UCSD-AML1 (cell line): ENCODE measurements around the gene SLC6A17.

Source experiments
- DNase-seq: peaks from one replicate; lab custom pipeline; 2025; ENCODE audit not compliant: unreplicated experiment; lab: John Stamatoyannopoulos, UW

The SLC6A17 gene

GRCh38 chr1:110201157-110201825 is 51.0 kb downstream of the SLC6A17 start:
- DNase-seq, result no peak

- DNase-seq, result peak; percentile 38
Observed at GRCh38 chr1:110203021-110203661, 52.8 kb downstream of the SLC6A17 start.

DNA sequence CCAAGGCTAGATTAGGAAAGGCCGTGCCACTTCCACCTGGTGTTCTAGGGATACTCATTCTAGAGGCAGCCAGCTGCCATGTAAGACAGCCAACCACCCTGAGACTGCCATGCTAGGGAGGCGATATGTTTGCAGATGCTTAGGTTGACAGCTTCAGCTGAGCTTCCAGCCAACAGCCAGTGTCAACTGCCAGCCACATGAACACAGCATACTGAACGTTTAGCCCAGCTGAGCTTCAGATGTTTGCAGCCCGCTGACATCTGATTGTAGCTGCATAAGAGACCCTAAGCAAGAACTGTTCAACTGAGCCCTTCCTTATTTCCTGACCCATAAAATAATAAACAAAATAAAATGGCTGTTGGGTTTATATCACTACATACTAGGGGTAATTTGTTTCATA is 54.9 kb downstream of the SLC6A17 start:
- no peak for DNase-seq

DNA sequence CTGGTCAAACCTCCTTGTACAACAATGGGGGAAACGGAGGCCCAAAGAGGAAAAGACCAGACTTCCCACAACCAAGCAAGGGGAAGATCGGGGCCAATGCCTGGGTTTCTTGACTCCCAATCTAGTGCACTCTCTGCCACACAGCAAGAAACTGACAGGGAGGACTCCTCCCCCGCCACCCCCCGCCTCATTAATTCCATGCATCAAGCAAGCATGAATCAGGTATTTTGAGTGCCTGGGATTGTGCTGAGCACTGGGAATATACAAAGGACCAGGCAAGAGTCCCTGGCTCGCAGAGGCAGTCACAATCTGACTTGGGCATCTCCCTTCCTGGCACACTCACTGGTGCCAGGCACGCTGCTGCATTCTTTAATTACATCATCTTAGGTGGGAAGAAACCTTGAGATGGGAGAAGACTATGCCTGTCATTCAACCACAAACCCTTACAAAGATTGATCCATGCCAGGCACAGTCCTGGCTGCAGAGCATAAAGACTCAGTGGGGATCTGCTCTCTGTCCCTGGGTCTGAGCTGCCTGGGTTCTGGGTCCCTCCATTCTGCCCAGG is 55.4 kb downstream of the SLC6A17 start:
- DNase-seq, result no peak

DNA sequence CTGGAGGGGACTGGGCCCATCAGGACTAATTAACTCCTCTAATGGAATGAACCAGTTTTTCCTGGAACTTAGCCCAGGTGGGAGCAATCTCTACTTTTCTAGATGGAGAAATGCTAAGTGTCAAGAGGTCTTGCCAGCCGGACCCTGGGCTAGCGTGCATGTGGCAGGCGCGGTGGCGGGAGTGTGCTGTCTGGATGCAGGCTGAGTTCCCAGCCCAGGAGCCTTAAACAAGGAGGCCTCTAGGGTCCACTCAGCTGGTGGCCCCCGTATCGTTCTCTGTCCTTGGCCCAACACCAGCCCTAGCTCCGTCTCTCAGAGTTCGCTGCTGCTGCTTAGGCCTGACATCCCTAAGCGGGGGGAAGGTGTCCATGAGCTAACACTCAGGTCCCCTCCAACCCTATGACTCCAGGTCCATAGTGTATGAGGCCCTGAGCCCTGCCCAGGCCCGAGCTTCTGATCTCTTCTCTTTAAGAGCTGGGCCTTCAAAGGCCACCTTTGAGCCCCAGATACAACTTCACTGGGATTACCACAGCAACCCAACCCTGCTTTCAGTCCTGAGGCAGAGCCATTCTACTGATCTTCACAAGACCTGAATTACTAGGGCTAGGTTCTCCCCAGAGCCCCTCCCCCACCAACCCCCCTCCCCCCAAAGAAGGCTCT is 56.1 kb downstream of the SLC6A17 start:
- DNase-seq, result no peak

DNA sequence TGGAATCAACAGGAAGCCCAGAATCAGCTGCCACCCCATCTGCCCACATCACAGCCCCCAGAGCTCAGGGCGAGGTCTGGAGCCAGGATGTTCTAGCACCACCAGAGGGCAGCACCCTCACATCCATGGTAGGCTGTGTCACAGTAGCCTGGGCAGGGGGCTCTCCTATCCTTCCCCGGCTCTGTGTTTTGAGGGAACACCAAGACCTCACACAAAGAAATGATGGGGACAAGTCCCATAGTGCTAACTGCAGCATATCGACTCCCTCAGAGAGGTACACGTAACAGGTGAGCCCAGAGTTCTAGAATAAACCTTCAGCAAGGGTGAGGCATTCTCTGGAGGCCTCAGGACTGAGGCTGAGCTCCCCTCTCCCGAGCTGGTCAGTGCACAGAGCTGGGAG is 57.5 kb downstream of the SLC6A17 start:
- DNase-seq, result peak; percentile 59

GRCh38 chr1:110208916-110209645 is 58.8 kb downstream of the SLC6A17 start:
- no peak for DNase-seq

GRCh38 chr1:110209715-110210603 is 59.7 kb downstream of the SLC6A17 start, which contains the start of gene KCNC4:
KCNC4 (plus strand) TSS chr1:110210314; CDS start chr1:110211500, 1,186 bp downstream.
- DNase-seq, result peak; percentile 89

- peak; percentile 66 for DNase-seq
Observed at GRCh38 chr1:110210604-110211495, 60.6 kb downstream of the SLC6A17 start.

GRCh38 chr1:110211496-110212168 is 61.3 kb downstream of the SLC6A17 start:
- DNase-seq, result no peak

- DNase-seq, result no peak
Observed at GRCh38 chr1:110212169-110213142, 62.2 kb downstream of the SLC6A17 start.

DNA sequence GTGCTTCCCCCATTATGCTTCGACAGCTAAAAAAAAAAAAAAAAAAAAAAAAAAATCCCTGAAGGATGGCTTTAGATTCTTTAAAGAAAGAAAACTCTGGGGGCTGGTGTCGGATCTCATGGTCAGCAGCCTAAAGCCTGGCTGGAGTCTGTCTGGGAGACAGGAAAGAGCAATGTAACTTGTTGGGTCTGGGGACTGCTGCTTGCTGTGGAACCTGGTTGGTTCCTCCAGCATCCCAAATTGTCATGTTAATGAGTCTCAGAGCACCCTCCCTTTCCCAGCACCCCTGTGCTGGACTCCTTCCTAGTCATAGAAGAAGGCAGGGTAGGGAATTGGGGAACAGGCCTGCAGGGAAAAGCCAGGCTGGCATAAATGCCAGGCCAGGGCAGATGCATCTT is 62.8 kb downstream of the SLC6A17 start:
- no peak for DNase-seq

- DNase-seq, result no peak
Observed at GRCh38 chr1:110214454-110215404, 64.4 kb downstream of the SLC6A17 start.

GRCh38 chr1:110215621-110216515 is 65.6 kb downstream of the SLC6A17 start:
- no peak for DNase-seq

DNA sequence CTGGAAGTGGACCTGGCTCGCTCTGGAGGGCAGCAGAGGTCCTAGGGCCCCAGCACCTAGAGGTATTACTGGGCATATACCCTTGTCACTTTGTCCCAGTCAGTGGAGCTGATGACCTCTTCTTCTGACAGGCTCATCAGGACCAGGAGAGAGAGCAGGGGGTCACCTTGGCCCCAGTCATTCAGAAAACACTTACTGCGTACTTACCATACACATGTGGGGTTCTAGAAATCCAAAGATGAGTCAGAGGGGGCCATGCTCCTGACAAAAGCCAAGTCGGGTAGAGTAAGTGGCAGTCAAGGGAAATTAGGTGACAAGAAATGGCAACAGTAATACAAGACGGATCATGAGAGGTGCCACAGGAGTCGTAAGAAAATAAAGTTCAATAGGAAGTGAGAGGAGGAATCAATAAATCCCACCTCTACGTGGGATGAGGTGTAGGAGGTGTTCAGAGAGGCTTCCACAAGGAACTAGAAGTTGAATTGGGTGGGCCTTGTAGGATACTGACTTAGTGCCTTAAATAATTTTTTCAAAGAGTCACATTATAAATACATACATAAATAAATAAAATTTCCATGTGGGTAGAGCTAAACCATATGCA is 66.7 kb downstream of the SLC6A17 start:
- DNase-seq, result no peak
